ENCODE data around the gene HDDC3. TPM values are rescaled to one million over a fixed set of nuclear protein-coding genes. Genes with fewer than 3 reads are reported as not detected.

HDDC3 gene
- total and polyA plus RNA-seq, 2 donors (not counting 1 experiment from before 2014, with no cell fraction given): 10.2 to 16.3 TPM

GRCh38 chr15:90942354-90943120, 10.2 kb upstream of the HDDC3 start:
- H3K4me1 ChIP-seq (ENCODE audit: control insufficient read depth, extremely low read depth, insufficient read depth, low read length): no peaks in the 10 kb centered on the region
- no peak overlapping the region for H3K4me2 ChIP-seq (ENCODE audit: extremely low read depth, insufficient read depth, low read length)
- peaks cover 35% of the 10 kb centered on the region for H3K36me3 ChIP-seq (ENCODE audit: control insufficient read depth, insufficient read depth, low read length)

GRCh38 chr15:90941038-90941437, 8.7 kb upstream of the HDDC3 start:
- no peak overlapping the region for H2AFZ ChIP-seq (ENCODE audit: low read length)
- H3K79me2 ChIP-seq (ENCODE audit: control insufficient read depth, insufficient read depth, low read length): peaks cover 10% of the 10 kb centered on the region
- no peak overlapping the region for H3K9ac ChIP-seq (ENCODE audit: insufficient read depth, low read length)
- peaks cover 24% of the 10 kb centered on the region for H3K36me3 ChIP-seq (ENCODE audit: control insufficient read depth, insufficient read depth, low read length)
- no peaks in the 10 kb centered on the region for H3K27me3 ChIP-seq (ENCODE audit: control insufficient read depth, insufficient read depth, low read length)
- TF ChIP-seq EZH2 (IDR thresholded peaks at IDR 0.05; ENCODE audit: low read length, missing control alignments): no peak
- TF ChIP-seq CTCF (conservative IDR thresholded peaks at IDR 0.05 in 1 of 2, IDR thresholded peaks at IDR 0.05 in 1 of 2; ENCODE audit: low read depth in 1 of 2, low read length in 2 of 2): no peak
- H3K4me3 ChIP-seq (replicated peaks in 1 of 4; ENCODE audit: control extremely low read depth in 1 of 4, insufficient read depth in 1 of 4, low read depth in 3 of 4, low read length in 4 of 4): no peak overlapping the region
- H3K27ac ChIP-seq (ENCODE audit: insufficient read depth, low read length): no peak overlapping the region
- no peak overlapping the region for H3K4me2 ChIP-seq (ENCODE audit: extremely low read depth, insufficient read depth, low read length)
- no peaks in the 10 kb centered on the region for H3K9me3 ChIP-seq (ENCODE audit: control insufficient read depth, insufficient read depth, low read depth, low read length)
- H3K4me1 ChIP-seq (ENCODE audit: control insufficient read depth, extremely low read depth, insufficient read depth, low read length): peaks cover 7% of the 10 kb centered on the region
- DNase-seq (ENCODE audit: low read depth in 2 of 2): no peak
- H4K20me1 ChIP-seq (ENCODE audit: control insufficient read depth, extremely low read depth, insufficient read depth, low read length): no peaks in the 10 kb centered on the region

More at GRCh38 chr15:90942354-90943120, 10.2 kb upstream of the HDDC3 start:
- Histone ChIP-seq H3K79me2 (ENCODE audit: control insufficient read depth, insufficient read depth, low read length) (no peaks in the 10 kb centered on the region), H3K9me3 (ENCODE audit: control insufficient read depth, insufficient read depth, low read depth, low read length) (no peaks in the 10 kb centered on the region), H2AFZ (ENCODE audit: low read length) (no peak overlapping the region), H3K9ac (ENCODE audit: insufficient read depth, low read length) (no peak overlapping the region), H3K27ac (ENCODE audit: insufficient read depth, low read length) (no peak overlapping the region), H3K27me3 (ENCODE audit: control insufficient read depth, insufficient read depth, low read length) (no peaks in the 10 kb centered on the region), H3K4me3 (replicated peaks in 1 of 4; ENCODE audit: control extremely low read depth in 1 of 4, insufficient read depth in 1 of 4, low read depth in 3 of 4, low read length in 4 of 4) (no peak overlapping the region), H4K20me1 (ENCODE audit: control insufficient read depth, extremely low read depth, insufficient read depth, low read length) (no peaks in the 10 kb centered on the region)
- TF ChIP-seq CTCF (conservative IDR thresholded peaks at IDR 0.05 in 1 of 2, IDR thresholded peaks at IDR 0.05 in 1 of 2; ENCODE audit: low read depth in 1 of 2, low read length in 2 of 2): no peak
- no peak for TF ChIP-seq EZH2 (IDR thresholded peaks at IDR 0.05; ENCODE audit: low read length, missing control alignments)
- no peak for DNase-seq (ENCODE audit: low read depth in 2 of 2)

- no peaks in the 10 kb centered on the region for H4K20me1 ChIP-seq (ENCODE audit: control insufficient read depth, extremely low read depth, insufficient read depth, low read length)
- TF ChIP-seq EZH2 (IDR thresholded peaks at IDR 0.05; ENCODE audit: low read length, missing control alignments) (no peak), CTCF (conservative IDR thresholded peaks at IDR 0.05 in 1 of 2, IDR thresholded peaks at IDR 0.05 in 1 of 2; ENCODE audit: low read depth in 1 of 2, low read length in 2 of 2) (no peak)
- no peaks in the 10 kb centered on the region for H3K9me3 ChIP-seq (ENCODE audit: control insufficient read depth, insufficient read depth, low read depth, low read length)
- peaks cover 22% of the 10 kb centered on the region for H3K36me3 ChIP-seq (ENCODE audit: control insufficient read depth, insufficient read depth, low read length)
- no peak overlapping the region for H3K4me2 ChIP-seq (ENCODE audit: extremely low read depth, insufficient read depth, low read length)
- H3K27me3 ChIP-seq (ENCODE audit: control insufficient read depth, insufficient read depth, low read length): no peaks in the 10 kb centered on the region
- no peak for DNase-seq (ENCODE audit: low read depth in 2 of 2)
- H3K79me2 ChIP-seq (ENCODE audit: control insufficient read depth, insufficient read depth, low read length): peaks cover 17% of the 10 kb centered on the region
- H3K4me3 ChIP-seq (replicated peaks in 1 of 4; ENCODE audit: control extremely low read depth in 1 of 4, insufficient read depth in 1 of 4, low read depth in 3 of 4, low read length in 4 of 4): no peak overlapping the region
- no peak overlapping the region for H3K9ac ChIP-seq (ENCODE audit: insufficient read depth, low read length)
- peaks cover 9% of the 10 kb centered on the region for H3K4me1 ChIP-seq (ENCODE audit: control insufficient read depth, extremely low read depth, insufficient read depth, low read length)
- no peak overlapping the region for H3K27ac ChIP-seq (ENCODE audit: insufficient read depth, low read length)
- no peak overlapping the region for H2AFZ ChIP-seq (ENCODE audit: low read length)
Measured at GRCh38 chr15:90939756-90940155, 7.4 kb upstream of the HDDC3 start.
